Stimulated activated CD8-positive, alpha-beta memory T cell treated with anti-CD3 and anti-CD28 coated beads, Interleukin-12 subunit alpha, Interleukin-12 subunit beta, amount 100 ng/mL, for 4 hours (primary cell): ENCODE measurements around the gene KISS1.
"Not testable (repeated sequence)": the region's sequence is repeated elsewhere in the genome, so short reads cannot be mapped to it uniquely, and the experiment has no call there.

Experiments used
- DNase-seq: peaks from one replicate; pipeline ENCODE4 v3.0.0-alpha.2; 2020; ENCODE audit warnings: low read depth

The KISS1 gene, protein sequence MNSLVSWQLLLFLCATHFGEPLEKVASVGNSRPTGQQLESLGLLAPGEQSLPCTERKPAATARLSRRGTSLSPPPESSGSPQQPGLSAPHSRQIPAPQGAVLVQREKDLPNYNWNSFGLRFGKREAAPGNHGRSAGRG

DNA sequence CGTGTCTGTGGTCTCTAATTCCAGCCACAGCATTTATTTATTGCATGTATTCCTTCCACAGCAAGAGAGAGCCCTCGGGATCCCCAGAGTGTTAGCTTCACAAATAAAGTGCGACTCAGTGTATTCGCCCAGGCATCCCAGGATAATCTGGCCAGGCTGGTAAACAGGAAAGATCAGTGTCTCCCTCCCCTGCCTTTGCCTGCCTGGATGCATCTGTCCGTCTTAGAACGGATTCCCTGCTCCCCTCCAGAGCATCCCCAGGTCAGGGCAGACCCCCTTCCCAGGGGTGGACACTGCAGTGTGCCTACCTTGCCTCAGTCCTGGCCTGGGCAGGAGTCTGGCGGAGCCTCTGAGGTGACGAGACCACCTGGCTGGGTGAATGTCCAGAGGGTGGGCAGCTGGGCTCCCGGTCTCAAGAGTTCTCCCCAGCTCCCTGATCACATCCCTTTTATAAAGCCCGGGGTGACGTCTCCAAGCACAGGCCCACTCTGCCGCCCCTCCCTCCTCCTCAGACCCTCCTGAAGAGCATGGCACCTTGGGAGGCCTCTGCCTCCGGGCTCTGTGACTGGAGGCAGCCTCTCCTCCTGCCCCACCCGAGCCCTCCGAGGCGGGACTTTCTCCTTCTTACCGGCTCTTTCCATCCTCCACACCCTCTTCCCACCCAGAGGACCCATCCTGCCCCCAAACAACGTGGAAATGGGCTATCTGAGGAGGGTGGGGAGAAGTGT is at the start of gene KISS1:
KISS1 (minus strand) TSS at position 424 of the 728 bp plus-strand sequence. CDS start 3,615 bp downstream, outside the sequence.
- DNase-seq = no peak

DNA sequence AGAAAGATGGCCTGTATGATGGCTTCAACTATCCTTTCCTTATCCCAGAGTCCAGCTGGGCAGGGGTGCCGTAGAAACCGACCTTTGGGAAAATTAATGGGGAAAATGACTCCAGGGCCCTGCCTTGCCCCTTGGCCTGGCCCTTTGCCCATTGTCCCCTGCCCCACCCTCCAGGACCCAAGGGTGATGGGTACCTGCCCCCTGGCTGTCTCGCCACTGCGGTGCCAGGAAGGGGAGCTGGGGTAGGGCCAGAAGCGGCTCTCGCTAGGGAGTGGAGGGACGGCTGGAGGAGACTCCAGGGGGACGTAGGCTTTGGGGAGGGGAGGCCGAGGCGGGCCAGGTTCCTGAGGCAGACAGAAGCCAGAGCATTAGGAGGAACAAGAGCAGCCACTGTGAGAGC is 46.6 kb upstream of the KISS1 start:
- DNase-seq = no peak

DNA sequence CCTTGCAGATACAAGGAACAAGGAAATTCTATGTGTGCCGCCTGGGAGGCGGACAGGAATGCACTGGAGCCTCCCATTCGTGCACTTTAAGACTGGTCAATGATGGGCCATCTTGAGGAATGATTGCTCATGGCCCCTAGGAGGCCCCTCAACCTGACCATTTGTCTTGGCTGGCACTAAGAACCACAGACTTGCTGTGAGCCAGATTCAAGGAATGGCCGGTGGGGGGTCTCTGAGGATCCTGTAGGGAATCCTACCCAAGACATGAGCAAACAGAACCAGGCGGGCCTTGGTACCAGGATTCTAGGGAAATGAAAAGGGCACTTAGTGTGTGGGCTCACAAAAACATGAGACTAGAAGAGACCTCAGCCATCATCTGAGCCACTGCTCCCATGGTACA is 45.6 kb upstream of the KISS1 start:
- DNase-seq = no peak

DNA sequence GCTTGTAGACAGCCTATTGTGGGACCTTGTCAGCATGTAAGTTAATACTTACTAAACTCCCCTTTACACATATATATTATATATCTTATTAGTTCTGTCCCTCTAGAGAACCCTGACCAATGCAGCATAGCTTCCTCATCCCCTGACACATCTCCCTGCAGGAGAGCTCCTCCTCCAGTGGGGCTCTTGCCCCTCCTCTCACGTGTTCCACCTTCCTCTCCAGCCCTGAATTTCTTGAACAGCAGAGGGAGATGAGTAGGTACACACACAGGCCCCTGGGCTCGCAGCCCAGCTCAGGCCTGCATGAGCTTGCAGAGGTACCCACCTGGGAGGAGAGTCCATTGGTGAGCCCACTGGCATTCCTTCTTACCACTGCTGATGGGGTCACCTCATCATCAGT is 44.8 kb upstream of the KISS1 start:
- no peak for DNase-seq

DNA sequence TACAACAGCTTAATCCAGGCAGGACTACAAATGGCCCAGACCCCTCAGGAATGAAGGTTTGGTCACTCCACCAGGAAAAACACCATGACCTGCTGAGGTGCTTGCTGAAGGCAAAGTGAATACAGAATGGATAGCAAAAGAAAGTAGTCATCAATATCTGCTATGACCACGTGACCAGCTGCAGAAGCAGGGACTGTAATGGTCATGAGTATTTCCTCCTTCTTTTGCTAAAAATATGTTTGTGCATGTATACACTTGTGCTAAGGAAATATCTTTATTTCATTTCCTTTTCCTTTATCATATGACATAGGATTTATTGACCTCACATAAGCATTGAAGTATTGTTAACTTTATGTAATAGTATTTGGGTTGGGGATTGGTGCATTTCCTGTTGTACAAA is 43.9 kb upstream of the KISS1 start:
- DNase-seq = no peak

DNA sequence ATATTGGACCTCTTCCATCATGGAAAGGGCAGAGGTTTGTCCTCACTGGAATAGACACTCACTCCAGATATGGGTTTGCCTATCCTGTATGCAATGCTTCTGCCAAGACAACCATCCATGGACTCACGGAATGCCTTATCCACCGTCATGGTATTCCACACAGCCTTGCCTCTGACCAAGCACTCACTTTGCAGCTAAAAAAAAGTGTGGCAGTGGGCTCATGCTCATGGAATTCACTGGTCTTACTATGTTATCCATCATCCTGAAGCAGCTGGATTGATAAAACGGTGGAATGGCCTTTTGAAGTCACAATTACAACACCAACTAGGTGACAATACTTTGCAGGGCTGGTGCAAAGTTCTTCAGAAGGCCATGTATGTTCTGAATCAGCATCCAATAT is 43.1 kb upstream of the KISS1 start:
- not testable (repeated sequence) for DNase-seq

DNA sequence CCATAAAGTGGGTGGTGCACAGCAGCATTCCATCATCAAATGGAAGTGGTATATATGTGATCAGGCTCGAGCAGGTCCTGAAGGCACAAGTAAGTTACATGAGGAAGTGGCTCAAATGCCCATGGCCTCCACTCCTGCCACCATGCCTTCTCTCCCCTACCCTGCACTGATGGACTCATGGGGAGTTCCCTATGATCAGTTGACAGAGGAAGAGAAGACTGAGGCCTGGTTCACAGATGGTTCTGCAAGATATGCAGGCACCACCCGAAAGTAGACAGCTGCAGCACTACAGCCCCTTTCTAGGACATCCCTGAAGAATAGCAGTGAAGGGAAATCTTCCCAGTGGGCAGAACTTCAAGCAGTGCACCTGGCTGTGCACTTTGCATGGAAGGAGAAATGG is 42.2 kb upstream of the KISS1 start:
- not testable (repeated sequence) for DNase-seq

DNA sequence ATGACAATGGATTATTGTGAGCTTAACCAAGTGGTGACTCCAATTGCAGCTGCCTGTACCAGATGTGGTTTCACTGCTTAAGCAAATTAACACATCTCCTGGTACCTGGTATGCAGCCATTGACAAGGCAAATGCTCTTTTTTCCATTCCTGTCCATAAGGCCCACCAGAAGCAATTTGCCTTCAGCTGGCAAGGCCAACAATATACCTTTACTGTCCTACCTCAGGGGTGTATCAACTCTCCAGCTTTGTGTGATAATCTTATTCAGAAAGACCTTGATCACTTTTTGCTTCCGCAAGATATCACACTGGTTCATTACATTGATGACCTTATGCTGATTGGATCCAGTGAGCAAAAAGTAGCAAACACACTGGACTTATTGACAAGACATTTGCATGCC is 41.2 kb upstream of the KISS1 start:
- DNase-seq = not testable (repeated sequence)

DNA sequence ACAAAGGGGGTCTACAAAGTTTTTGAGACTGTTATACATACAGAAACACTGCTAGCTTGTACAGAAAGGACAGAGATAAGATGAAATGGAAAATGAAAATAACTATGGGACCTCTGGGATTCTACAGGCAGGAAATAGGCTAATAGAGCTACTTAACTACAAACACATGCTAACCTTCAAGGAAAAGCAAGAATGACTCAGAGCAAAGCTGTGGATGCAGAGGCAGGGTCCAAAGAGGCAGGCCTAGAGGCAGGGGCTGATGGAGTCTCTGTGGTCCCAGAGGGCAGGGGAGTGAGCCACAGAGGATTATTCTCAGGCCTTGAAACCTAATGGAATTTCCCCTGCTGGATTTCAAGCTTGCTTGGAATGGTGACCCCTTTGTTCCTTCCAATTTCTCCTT is 36.2 kb upstream of the KISS1 start:
- DNase-seq = no peak

DNA sequence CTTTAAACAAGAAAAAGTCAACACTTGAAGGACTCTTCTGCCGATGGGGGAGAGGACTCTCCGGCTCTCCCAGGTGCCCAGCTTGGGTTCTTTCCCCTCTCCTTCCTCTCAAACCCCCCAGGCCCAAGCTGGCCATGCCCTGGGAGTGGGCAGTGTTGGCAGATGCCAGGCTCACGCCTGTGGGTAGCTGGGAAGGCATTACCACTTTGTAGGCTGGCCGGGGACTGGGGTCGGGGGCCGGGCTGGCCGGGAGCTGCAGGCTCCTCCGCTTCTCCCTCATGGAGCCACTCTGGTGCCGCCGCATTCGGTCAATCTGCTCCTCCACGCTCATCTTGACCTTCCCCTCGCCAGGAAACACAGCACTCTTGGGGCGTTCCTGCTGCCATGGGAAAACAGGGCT is 33.9 kb upstream of the KISS1 start:
- no peak for DNase-seq

DNA sequence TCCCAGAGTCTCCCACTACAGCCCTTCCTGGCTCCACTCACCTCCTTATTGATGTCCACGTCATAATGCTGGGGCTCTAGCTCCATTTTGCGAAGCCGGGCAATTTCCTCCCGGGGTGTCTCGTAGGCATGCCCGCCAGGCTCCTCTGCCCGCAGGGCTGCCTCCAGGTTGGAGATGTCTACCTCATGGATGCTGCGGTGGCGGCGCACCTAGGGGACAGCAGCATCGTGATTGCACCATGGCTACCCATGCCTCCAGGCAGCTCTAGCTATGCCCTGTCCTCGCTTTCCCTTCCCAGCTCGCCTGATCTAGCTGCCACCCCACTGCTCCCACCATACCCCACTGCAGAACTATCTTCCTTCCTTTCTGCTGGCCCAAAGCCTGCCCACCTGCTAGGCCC is 32.6 kb upstream of the KISS1 start:
- no peak for DNase-seq

DNA sequence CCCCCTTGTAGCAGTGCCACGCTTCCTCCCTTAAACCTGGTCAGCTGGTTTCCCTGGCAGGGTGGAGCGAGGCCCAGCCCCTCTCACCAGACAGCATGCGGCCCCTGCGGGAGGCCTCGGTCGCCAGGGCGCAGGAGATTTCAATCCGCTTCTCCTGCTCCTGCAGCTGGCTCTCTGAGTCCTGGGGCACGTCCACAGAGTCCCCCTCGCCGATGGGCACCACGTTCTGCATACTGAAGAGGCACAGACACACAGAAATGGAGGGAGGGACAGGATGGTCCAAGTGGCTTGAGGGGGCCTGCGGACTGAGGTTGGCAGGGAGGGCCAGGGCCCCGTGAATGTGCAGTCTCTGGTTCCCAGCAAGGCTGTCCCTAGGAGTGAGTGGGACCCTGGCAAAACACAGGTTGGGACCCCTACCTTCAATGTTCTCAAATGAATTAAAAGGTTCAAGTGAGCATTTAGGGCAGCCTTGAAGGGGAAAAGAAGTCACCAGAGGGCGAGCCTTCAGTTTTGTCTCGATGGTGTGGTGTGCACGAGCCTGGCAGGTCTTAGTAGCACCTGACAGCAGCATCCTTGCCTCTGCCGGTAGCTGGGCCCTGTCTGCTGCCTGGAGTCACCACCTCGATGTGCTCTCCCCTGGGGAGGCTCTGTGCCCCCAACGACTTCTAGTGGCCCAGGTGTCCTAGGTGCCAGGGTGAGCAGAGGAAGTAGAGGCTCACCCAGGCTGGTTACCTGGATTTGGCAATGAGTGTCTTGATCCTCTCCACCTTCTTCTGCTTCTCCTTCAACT is 31.9 kb upstream of the KISS1 start:
- DNase-seq = no peak

DNA sequence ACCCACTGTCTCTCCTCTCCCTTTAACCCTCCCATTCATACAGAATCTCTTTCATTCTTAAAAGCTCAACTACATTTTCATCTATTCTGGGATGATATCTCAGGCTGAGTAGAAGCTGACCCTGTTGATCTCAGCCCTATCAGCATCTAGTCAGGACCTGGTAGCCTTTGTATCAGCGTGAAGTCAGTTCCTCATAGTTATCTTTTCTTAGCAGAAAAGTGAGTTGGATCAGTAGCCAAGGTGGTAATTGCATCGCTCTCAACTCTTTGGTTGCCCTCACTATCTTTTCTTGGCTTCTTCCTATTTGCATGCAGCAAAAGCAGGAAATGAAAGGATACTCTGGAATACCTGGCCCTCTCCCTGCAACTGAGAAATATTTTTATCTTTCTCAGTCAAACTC is 31.1 kb upstream of the KISS1 start:
- DNase-seq = no peak

DNA sequence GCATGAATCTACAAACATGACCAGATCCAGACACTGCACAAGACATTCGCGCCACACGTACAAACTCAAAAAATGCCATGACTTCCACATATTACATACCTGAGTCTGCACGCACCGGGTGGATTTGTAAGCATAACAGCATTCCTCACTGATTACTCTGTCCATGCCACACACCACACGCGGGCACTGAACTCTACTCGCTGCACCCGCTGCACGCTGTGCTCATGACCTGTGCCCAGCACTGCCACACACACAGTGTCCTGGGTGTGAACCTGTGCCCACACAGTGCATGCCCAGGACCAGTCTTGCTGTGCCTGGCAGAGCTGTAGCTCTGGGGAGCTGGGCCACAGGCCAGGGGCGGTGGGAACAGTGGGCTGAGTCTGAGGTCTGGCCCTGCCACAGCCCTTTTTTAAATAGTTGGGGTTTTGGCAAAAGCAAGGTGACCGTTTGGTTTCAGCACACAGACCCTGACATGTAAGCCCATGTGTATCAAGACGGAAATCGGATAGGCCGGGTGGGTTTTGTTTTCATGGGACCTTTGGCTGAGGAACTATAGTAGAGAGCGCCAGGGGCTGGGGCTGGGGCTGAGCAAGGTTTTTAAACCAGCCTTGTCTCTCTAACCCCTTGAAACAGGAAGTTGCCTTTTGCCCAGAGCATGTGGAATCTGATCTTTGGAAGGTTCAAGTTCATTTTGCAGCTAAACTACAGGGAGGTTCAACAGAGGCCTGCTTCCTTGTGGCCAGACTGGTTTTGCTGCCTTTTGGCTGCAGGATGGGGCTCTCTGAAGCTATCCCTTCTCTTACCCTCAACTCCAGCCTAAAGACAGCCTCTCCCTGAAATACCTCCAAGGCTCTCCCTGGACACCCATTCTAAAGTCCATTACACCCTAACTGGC is 29.8 kb upstream of the KISS1 start:
- no peak for DNase-seq

DNA sequence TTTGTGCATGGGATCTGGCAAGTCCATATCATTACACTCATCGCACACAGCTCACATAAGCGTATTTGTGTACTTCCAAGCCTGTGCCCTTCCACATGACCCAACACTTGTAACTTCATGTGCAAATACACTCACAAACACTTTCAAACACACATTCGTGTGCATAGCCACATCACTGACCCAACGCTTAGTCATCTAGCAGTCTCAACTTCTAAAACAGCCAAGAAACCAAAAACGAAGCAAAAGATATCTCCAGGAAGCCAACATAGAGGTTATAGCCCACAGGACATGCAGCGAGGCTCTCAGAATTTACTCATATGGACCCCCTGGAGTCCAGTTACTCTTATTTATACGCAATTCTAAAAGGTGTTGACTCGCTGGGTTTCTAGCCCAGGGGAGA is 28.4 kb upstream of the KISS1 start:
- DNase-seq = no peak

DNA sequence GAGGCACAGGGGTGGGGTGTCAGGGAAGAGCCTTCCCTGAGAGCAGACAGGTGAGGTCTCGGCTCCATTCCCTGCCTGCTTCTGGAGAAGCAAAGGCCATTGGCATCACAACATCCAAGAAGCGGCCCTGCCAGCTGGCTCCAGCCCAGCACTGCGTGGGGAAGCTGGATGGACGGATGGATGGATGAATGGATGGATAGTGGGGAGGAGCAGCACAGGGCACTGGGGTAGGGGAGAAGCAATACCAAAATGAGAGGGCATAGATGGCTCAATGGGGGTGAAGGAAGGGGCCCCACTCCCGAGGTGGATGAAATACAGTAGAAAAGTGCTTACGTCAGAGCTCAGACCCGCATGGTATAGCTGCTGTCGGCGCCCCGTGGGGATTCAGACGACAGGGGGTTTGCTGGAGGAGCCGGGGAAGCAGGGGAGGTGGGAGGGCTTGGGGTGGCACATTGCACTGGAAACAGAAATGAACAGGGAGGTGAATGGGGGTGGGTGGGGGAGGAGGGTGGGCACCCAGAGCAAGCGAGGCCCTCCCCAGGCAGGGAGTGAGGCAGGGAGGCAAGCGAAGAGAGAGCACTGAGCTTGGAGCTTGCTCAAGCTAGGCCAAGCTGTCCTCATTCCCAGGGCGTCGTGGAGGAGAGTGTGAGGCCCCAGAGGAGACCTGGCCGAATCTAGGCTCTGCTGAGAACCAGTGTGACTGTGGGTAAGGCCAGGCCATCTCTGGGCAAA is 27.0 kb upstream of the KISS1 start:
- no peak for DNase-seq

DNA sequence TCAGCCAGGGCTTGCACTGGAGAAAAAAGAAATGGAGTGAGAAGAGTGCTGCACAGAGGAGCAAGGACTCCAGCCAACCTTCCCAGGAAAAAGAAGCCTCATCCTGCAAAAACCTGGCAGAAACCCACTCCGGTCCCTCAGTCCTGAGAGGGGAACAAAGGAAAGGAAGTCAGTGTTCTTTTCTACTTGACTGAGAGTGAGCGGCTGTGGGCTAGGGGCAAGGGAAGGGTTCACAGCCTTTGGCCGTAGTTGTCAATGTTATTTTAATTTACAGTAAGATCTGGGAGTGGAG is 26.4 kb upstream of the KISS1 start:
- DNase-seq = no peak

DNA sequence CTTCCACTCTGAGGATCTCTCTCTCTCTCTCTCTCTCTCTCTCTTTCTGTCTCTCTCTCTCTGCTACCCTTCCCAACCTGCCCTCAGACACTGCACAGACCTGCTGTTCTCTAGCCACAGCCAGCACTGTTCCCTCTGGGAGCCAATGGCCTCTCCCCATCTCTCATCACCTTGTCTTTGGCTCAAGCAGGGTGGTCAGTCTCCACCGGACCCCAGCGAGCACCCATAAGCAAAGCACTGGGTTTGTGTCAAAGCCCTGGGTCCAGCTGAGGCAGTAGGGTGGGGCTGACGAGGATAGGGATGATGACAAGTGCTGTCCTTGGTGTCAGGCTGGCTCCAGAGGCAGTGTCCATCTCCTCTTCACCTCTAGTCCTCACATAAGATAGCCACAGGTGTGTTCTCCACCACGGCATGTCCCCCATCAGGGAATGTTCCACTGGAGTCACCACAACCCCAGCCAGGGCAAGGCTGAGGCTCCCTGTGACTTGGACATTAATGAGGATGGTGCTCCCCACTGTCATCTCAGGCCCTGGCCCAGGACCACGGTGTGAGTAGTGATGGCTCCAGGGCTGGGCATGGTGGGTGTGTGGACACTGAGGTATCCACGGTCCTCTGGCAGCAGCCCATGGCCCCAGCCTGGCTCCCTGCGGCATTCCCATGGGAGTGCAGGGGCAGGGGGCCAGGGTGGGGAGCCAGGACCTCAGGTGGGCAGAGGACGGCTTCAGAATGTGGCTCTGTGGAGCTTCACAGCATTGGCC is 25.9 kb upstream of the KISS1 start:
- no peak for DNase-seq

DNA sequence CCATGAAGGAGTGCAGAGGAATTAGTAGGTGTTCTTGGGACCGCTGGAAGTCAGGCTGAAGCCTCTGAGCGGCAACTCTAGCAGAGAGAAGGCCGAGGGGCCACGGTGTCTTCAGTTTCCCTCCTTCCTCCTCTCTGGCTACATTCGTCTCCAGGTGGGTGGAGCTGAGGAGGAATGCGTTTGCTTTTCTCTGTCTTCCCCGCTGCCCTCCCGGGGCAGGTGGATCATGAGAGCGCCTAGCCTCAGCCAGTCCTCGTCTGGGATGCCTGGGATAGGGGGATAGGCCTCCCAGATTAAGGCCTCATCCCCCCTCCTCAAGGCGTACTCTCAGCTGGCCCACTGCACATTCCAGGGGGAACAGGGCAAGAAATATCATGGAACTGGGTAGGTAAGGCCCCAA is 25.0 kb upstream of the KISS1 start:
- DNase-seq = no peak

DNA sequence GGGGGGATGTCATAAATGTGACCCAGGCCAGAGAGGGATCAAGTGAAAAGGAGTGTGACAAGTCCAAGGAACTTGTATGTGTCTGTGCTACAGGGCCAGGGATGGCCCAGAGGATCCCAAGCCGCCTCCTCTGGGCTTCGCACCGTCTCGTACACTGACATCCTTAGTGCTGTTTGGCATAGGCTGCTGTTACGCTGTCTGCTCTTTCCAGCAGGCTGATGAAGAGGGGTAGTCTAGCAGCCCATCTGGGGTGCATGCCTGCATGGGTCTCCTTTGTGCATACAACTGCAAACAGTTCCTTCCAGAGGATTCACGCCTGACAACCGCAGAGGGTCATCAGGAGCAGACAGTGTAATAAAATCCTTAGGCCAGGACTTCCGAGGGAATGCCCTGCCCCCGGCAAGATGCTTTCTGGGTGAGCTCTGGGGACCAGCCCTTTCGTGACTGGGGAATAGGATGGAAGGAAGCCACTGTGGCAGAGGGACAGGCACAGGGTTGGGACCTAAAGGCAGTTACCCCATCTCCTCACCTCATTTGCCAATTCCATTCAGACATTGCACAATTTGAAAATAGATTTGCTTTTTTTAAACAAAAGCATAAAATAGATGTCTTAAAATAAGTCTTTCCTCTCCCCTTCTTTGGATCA is 23.8 kb upstream of the KISS1 start:
- no peak for DNase-seq

DNA sequence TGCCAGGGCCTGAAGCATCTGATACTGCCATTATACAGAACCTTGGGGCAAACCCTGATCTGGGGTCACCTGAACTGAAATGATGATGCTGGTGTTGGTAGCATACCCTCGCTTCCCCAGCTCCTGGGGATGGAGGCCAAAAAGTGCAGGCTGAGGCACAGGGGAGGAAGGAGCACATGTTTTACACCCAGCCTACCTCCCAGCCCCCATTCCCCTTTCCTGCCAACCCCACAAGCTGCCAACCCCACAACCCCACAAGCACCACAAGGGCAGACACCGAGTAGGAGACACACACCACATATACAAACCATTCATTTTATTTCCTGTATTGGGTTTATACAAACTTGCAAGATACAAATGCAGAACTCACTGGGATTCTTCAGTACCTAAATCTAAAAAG is 22.3 kb upstream of the KISS1 start:
- no peak for DNase-seq
